CD4-positive, alpha-beta T cell treated with Interleukin-21 for 1 hour (primary cell): ENCODE measurements around the gene ANXA2.
A peak's percentile ranks its signal among the peaks of the same experiment; 100 is the strongest.
"Not testable (repeated sequence)": the region's sequence is repeated elsewhere in the genome, so short reads cannot be mapped to it uniquely, and the experiment has no call there.

Experiments
- DNase-seq: peaks from one replicate; pipeline ENCODE4 v3.0.0-alpha.2; 2020

Gene ANXA2

DNA sequence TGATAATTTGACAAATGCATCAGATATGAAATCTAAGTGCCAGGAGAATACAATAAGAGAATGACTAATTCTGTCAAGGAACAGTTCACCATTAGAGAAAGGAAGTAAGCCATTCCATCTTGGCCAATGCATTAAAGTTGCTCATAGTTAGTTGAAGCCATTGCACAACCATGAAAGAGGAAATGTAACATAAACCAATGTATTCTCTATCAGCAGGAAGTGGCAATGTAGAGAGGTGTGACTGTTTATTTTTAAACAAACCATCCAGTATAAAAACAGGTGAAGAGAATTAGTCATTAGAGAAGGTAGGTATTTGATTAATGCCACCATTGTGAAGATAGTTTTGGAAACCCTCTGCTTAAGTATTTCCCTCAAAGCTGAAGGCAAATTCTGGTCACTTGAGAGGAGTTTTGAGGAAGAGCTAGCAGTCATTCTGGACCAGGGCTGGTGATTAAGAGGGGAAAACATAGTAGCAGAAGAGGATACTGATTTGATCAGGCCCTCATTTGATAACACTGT lies 10.7 kb upstream of the ANXA2 start:
- DNase-seq: peak; percentile 47

DNA sequence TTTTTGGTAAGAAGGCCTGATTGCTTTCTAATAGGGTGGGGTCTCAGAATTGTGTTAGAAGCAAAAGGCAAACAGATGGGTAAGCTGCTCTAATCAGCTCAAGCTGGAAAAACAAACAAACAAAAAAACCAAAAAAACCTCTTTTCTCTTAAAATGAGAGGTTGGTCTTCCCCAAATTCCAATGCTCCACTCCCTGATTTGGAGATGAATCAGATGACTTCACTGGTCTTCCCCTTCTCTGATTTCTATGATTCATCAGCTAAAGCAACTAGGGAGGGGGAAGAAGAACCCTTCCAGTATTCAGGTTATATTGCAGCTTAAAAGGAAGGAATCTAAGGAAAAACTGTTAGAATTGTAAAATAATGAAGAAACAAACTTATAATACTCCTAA lies 9.6 kb upstream of the ANXA2 start:
- DNase-seq: no peak

DNA sequence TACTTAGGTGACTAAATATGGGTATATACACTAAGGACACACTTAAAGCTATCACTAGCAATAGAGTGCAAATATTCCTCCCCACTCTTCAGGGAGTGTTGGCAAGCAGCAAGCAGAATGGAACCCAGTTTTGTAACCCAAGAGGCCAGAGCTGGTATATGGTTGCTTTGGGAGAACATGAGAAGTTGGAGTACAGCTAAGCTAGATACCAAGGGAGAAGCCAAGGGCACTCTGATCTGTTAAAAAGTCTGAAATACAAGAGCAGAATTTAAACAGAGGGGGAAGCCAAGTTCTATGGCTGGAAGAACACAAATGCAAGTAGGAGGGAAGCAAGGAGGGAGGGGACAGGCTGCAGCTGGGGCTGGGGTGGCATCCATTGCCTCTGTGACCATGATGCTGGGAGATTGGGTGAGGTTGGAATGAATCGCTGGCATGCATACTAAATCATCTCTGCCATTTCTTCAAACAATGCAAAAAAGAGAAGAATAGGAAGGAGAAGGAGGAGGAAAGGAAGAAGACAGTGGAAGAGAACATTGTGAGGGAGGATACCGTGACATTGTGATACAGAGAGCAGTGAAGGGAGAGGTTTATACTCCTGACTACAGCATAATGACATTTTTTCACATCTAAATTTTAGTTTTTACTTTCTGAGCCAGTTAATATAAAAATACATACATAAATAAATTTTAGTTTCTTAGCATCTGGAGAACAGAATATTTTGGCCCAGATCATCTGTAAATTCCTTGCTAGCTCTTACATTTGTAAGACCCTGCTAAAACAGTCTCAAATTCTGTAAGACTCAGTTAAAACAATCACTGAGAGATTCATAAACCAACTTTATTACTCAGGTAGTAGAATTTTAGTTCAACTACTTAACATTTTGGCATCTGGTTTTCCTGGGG lies 9.0 kb upstream of the ANXA2 start:
- no peak for DNase-seq

DNA sequence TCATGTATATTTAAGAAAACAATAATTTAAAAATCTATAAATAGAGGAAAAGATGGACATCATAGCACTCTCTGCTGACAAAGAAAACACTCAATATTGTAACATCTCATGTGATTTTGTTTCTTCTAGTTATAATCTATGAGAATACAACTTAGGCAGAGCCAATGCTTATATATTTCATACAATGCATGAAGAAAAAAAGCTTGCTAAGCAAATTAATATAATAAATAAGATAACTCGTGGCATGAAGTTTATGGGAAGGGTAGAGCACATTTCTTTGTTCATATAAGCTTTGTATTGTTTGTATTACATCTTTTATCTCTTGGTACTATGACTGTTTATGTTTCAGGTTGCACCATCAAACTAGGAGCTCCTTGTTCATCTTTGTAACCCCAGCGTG lies 7.6 kb upstream of the ANXA2 start:
- no peak for DNase-seq

DNA sequence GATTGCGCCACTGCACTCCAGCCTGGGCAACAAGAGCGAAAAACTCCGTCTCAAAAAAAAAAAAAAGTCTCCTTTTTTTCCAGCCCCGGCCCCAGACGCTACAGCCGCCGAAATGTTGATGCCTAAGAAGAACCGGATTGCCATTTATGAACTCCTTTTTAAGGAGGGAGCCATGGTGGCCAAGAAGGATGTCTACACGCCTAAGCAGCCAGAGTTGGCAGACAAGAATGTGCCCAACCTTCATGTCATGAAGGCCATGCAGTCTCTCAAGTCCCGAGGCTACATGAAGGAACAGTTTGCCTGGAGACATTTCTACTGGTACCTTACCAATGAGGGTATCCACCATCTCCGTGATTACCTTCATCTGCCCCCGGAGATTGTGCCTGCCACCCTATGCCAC lies 6.6 kb upstream of the ANXA2 start:
- DNase-seq: not testable (repeated sequence)

DNA sequence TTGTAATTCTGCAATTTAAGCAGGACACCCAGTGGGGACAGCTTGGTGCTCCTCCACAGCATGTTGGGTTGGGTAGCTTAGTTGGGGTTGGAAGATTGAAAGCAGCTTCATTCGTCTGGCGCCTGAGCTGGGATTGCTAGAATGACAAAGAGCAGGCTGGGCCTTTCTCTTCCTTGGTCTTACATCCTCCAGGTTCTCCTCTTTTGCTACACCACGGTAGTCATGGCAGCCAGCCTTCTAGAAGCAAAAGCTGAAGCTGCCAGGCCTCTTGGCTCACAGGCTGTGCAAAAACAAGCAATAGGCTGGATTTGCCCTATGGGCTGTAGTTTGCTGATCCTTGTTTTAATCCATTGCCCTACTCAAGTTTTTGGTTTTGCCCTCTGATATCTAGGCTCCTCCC lies 3.2 kb upstream of the ANXA2 start:
- DNase-seq: no peak

DNA sequence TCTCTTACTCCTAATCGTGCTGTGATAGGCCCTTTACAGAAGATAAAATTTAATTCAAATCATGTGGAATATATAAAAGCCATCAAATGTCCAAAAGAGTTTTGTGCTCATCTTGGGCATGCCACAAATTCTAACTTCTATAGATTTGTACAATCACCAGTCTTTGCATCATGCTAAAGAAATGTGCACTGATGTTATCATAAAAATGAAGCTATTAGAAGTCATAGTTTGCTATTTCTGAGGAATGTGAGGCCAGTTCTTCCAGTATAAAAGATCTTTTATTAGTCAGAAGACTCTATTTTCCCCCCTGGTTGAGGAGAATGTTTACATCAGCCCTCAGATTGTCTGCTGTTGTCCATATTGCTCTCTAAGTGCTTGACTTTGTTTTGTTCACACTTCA lies 2.1 kb upstream of the ANXA2 start:
- no peak for DNase-seq

DNA sequence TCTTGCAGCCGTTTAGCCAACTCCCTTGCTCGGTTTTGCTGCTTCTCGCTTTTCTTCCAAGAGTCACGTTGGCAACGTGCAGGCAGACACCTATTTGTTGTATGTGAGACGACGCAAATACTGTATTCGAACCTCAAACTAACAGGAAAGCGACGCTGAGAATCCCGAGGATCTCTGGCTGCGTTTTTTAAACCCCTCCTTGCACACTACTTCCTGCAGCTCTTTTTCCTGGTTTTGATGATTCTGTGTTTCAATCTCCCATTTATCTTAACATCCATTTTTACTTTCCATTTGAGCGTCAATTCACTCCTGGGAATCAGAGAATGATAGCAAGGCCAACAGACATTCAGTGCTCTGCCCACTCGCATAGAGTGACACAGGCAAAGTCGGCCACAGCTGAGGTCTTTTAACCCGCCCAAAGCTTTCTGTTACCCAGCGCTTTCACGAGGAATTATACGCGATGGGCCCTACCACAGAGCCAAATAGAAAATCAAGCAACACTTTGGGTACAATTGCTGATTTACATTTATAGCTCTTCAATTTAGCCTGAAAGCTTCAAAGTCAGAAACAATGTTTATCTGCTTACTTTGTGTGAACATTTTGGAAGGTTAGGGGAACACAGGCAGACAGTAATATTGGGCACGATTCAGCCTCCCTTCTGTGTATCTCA lies 1.6 kb upstream of the ANXA2 start:
- no peak for DNase-seq

DNA sequence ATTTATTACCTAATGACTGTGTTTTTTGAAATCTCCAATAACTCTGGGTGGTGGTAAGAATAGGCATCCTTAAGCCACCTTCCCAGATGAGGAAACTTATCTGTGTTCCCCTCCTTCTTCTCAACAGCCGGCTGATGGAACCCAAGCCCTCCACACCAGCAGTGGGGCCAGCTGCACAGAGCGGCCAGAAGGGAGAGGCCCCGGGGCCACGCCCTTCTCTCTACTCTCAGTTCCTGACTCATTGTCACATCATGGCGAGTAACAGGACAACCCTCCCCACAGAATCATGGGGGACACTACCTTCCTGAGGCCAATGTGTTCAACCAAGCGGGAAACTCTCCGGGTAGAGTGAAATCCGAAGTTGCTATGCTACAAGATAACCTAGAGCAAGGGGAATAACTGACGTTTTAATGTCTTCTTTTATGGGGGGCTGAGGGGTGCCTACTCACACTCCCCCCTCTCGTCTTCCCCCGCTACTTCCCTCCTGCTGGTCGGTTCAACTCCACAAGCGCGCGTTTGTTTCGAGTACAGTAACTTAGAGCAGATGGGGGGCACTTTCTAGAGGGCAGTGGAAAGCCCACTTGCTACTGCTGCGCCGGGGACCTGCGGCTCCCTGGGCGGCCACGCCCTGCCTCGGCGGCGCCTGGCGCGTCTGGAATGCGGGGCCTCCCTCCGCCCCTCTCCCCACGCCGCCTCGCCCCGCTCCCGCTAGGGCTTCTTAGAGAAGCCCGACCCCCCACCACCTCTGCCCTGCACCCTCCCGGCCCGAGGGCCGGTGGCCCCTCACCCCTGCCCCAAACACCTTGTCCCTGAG lies 621 bp downstream of the ANXA2 start:
- DNase-seq: peak; percentile 51

DNA sequence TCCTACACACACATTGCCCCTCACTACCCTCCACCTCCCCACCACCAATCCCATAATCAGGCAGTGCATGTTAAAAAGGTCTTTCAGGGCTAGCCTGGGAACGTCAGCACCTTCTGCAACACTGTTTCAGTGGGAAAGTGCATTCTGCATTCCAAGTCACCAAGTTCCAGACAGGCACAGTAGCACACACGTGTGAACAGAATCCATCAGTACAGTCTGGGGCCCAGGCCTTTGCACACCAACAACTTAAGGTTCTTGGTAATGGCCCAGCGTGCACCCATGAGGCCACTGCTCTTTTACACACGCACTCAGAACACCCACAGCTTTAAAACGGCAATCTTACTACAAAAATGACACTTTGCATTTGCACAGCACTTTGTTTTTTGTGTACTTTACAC lies 1.2 kb downstream of the ANXA2 start:
- DNase-seq: no peak

DNA sequence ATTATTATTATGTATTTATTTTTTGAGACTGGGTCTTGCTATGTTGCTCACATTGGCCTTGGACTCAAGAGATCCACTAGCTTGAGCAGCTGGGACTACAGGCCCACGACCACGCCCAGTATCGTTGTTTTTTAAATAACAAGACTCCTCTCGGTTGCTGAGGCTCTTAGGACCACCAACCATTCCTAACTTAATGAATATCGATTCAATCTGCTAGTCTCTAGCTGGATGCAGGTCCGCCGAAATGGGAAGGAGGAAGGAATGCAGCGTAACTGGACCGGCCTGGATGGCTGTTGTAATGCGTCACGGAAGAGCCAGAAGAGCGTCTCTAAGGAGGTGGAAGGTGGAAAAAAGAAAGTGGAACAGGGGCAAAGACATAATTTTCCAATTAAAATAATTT lies 1.7 kb downstream of the ANXA2 start:
- no peak for DNase-seq

DNA sequence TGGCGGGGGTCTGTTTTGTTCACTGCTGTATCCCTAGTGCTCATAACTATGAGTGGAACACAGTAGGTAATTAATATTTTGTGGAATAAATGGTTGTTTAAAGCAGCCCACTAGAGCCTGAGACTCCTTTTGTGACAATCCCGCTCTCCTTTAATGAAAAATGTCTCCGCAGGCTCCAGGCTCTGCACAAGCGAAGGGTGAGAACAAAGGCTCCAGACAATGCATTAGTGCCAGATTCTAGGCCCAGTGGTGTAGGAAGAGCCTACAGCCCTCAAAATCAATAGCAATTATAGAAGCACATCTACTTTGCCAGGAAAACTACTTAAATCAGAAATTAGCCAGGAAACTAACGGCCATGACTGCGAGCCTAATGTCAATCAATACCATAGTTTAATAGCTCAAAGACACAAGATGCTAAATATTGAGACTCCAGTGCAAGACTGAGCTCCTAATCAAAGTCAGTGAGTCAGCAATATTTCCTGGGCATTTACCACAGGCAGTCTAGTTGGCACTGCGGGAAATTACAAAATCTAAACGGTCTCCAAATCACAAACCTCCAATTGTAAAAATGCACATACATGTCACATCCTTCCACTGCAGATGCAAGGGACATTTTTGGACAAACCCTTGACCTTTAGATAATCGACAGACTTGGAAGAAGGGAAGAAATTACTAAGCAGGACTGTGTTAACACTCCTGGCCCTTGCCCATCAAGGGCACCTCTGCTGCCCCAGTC lies 2.3 kb downstream of the ANXA2 start:
- DNase-seq: no peak

DNA sequence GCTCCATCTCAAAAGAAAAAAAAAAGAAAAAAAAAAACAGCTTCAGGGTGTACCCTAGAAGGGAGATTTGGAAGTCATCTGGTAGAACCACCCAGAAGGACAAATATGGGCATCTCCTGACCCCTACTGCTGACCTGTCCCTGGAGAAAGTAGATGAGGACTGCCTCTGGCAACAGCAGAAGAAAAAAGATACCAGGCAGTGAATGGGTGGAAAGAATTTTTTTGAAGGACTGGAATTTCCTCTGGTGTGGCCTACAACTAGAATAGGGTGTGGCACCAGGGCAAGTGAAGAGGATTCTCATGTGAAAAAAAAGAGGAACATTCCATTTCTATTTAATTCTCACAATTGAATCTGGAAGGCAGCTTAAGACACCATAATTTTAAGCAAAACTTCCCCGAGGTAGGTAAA lies 3.1 kb downstream of the ANXA2 start:
- DNase-seq: no peak

DNA sequence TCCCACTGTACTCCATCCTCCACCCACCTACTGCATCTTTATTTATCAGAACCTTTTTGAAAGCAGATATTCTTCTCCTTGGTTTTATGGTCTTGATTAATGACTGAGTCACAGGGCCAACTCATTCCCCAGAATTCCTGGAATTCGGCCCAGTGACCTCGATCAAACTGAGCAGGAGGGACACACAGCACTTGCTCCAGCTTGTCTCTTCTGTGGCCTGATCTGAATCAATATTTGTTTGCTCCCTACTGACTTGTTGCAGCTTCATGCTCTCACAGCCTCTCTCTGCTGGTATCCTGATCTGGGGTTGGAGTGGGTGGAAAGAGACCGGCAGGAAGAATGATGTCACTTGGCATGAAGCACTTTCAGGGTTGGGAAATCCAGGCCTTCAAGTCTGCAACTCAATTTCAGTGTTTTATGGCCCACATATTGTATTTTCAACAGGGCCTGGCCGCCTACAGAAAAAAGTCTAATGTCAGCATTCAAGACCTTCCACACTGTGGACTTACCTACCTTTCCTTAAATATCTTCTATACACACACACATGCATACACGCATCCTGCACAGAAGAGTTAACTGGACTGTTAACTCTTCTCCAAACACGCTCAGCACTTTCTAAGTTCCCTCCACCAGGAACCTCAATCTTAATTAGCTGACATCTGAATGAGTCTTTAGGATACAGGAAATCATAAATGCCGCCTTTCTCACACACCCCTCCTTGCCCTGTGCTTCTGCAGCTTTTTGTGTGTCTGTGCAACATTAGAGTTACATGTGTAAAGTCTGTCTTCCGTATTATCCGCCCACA lies 4.6 kb downstream of the ANXA2 start:
- no peak for DNase-seq

DNA sequence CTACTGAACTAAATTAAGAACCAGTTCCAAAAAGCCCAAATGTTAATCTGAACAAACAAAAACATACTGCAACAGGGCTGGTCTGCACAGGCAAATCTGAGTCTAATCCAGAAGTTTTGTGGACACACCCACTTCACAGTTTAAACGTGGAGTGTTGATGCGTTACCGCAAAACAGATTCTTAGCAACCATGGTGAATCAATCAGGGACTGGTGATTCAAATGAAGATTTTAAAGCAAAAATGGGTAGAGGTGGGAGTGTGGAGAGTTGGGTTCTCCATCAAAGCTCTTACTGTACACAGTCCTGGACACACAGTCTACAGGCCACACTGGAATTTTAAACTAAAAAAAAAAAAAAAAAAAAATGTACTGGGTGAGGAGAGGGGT lies 5.2 kb downstream of the ANXA2 start:
- peak; percentile 59 for DNase-seq

DNA sequence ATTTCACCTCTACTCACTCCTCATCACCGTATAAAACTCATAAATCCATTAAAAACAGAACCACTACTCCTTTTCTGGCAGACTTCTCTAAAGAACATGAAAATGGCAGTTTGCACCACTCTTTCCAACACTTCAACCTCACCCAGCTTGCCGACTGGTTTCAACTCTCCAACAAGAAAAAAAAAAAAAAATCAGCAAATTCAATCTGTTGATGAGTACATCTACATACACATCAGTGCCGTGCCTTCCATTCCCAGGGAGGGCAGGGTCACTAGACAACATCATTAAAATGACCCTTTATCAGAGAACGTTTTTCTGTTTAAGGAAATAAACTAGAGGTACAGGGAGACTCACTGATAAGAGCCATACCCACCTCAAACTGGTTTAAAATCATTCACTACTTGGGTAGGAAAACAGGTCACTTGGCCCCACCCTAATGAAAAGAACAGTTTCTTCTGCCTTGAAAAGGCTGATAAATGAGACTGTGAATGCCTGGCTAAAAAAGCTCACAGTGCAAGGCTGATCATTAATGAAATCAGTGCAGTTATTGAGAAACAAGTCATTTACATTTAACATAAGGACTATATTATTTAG lies 6.0 kb downstream of the ANXA2 start:
- DNase-seq: no peak

DNA sequence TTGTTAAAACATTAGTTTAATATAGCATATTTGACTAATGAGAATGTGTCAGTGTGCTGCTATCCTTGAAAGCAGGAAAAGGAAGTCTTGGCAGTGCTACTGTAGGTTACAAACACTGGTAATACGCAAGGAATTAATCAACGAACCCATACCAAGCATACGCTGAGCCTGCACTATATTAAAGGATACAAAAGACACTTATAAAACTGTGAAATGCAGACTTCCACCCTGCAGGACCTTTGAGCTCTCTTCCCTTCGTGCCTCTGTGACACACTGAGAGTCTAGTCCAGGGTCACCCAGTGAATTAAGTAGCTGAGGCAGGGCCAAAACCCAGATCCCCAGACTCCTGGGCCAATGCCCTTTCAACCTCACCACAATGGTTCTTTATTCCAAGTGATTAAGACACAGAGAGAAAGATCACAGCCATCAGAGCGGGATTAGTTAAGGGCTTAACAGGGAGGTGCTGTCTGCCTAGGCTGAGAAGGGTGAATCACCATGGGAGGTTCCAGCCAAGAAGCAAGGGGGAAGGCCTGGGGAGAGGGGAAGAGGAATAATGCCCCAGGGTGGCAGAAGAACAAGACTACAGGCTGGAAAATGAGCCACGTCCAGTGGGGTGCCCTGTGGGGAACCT lies 6.8 kb downstream of the ANXA2 start:
- no peak for DNase-seq

DNA sequence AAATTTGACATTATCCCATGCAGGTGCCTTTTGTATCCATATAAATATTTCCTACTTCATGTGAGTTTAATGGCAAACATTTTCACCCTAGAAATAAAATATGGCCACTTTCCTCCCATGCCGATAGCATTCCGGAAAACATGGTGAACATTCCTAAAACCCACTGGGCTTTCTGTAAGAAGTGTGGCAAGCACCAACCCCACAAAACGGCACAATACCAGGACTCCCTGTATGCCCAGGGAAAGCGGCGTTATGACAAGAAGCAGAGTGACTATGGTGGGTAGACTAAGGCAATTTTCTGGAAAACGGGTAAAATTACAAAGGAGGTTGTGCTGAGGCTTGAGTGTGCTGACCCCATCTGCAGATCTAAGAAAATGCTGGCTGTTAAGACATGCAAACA lies 7.6 kb downstream of the ANXA2 start:
- no peak for DNase-seq

DNA sequence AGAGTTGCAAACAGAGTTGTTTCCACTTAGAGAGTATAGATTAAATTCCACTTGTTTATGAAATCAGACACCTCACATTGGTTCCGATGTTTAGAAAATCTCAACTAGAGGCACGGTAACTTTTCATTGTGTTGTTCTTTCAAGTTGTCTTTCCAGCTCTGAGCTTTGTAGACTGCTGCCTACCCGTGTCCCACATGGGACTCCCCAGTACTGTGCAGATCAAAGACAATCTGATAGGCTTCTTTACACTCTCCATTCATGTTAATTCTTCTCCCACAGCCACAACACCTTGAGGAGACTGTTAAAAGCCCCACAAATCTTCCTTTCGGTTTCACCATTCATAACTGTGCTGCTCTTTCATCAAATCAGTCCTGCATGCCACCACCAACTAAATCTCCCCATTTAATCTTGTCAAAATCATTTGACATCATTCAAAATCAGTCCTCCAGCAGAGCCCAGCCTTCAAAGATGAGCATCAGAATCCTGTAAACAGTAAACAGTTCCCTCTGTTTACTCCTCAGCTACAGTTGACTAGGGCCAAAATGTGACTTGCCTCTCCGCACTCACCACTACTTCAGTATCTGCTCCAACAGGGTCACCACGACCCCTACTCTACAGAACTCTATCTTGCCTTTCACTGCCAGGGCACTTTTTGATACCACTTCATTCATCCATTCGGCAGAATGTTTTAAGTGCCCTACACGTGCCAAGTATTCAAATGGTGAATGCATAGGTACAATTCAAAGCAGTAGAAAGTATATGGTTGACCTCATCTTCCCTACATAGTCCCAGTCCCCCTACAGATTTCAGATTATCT lies 8.3 kb downstream of the ANXA2 start:
- DNase-seq: peak; percentile 65

DNA sequence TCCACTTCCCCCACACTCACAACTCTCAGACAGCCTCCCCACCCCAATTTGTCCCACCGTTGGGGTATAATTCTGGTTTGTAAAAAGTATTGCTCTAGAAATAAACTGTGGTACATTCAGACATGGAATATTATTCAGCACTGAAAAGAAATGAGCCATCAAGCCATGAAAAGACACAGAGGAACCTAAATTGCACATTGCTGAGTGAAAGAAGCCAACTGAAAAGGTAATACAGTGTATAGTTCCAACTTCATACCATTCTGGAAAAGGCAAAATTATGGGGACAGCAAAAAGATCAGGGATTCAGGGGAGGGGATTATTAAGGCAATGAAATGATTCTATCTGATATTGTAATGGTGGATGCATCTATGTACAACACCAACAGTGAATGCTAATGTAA lies 10.5 kb downstream of the ANXA2 start:
- DNase-seq: no peak
